Measurements from ENCODE around the gene MITF. TPM values are rescaled to one million over a fixed set of nuclear protein-coding genes. Genes with fewer than 3 reads are reported as not detected.

MITF gene
- polyA plus RNA-seq, 1 of the 3 experiments (the other 2 are of a cell fraction), result 1.7 TPM

DNA sequence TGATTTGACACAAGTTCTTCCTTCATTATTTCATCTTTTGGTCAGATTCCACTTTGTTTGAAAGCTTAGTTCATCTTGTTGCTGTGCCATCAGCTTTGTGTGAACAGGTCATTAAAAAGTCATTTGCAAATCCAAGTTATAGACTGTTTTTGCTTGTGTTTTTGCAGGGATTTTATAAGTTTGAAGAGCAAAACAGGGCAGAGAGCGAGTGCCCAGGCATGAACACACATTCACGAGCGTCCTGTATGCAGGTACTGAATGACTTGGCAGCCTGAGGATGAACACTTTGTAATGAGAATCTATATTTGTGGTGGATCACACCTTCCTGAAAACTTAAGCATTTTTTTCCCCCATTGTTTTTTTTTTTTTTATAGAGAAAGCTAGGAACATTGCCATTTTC, 199.7 kb downstream of the MITF start:
- ChIA-PET CTCF (interaction anchor here (1.0 to 1.3 kb wide), 4 partner anchors 9 to 248 kb away, joined by 3 to 5 read pairs (median 4); no protein-coding TSS in a partner anchor), POLR2A (no interaction called here)
- WGBS (ENCODE audit: low lambda C conversion rate), result 94% methylated on average over 3 of the region's 3 CpGs

GRCh38 chr3:69941037-69941436, 201.8 kb downstream of the MITF start:
- CTCF ChIA-PET, result no interaction called here
- H3K9me2 ChIP-seq, result no peaks in the 10 kb centered on the region
- POLR2A ChIA-PET, result no interaction called here
- no peak overlapping the region for H2AFZ ChIP-seq (ENCODE audit: low read depth)
- no peaks in the 10 kb centered on the region for H4K20me1 ChIP-seq (ENCODE audit: insufficient read depth)
- no peak overlapping the region for H3K4me2 ChIP-seq
- 67% methylated on average over 3 of the region's 3 CpGs for WGBS (ENCODE audit: low lambda C conversion rate)
- no peak overlapping the region for H3K4me3 ChIP-seq (ENCODE audit: low read depth in 2 of 2, low read length in 1 of 2)
- H3K27me3 ChIP-seq (ENCODE audit: insufficient read depth), result no peaks in the 10 kb centered on the region
- no peaks in the 10 kb centered on the region for H3F3A ChIP-seq (replicated peaks; ENCODE audit: insufficient read depth)
- no peaks in the 10 kb centered on the region for H3K9me3 ChIP-seq
- no peaks in the 10 kb centered on the region for H3K4me1 ChIP-seq (ENCODE audit: control insufficient read depth in 1 of 2, insufficient read depth in 2 of 2, low read depth in 1 of 2, low read length in 1 of 2)
- no peaks in the 10 kb centered on the region for H3K36me3 ChIP-seq (replicated peaks in 1 of 2; ENCODE audit: control insufficient read depth in 1 of 2, insufficient read depth in 2 of 2, low read length in 1 of 2)
- DNase-seq, result no peak
- H3K79me2 ChIP-seq (ENCODE audit: insufficient read depth), result no peaks in the 10 kb centered on the region
- no peak overlapping the region for H3K27ac ChIP-seq (ENCODE audit: low read depth in 2 of 2, low read length in 1 of 2)
- H3K9ac ChIP-seq, result no peak overlapping the region
- TF ChIP-seq NRF1 (IDR thresholded peaks at IDR 0.05; ENCODE audit: low read depth, low read length), result no peak
- no peak for TF ChIP-seq FOXM1 (IDR thresholded peaks at IDR 0.05; ENCODE audit: low read depth)
- TF ChIP-seq POLR2AphosphoS5 (IDR thresholded peaks at IDR 0.05; ENCODE audit: low read depth, low read length), result no peak
- no peak for TF ChIP-seq FOXJ3 (CRISPR knock-in tag; IDR thresholded peaks at IDR 0.05)
- no peak for TF ChIP-seq NFIC (IDR thresholded peaks at IDR 0.05; ENCODE audit: borderline replicate concordance)
- no peak for TF ChIP-seq EP300 (IDR thresholded peaks at IDR 0.05; ENCODE audit: borderline replicate concordance in 1 of 2, low read depth in 1 of 2, low read length in 1 of 2)
- no peak for TF ChIP-seq TEAD4 (IDR thresholded peaks at IDR 0.05; ENCODE audit: borderline replicate concordance, insufficient read depth)
- no peak for TF ChIP-seq RCOR1 (IDR thresholded peaks at IDR 0.05; ENCODE audit: low read length)
- no peak for TF ChIP-seq ELF1 (IDR thresholded peaks at IDR 0.05)
- TF ChIP-seq YY1 (IDR thresholded peaks at IDR 0.05; ENCODE audit: low read depth), result no peak
- no peak for TF ChIP-seq GABPA (IDR thresholded peaks at IDR 0.05; ENCODE audit: low read depth)
- no peak for TF ChIP-seq MXI1 (IDR thresholded peaks at IDR 0.05; ENCODE audit: low read depth, low read length)
- TF ChIP-seq ZBTB33 (IDR thresholded peaks at IDR 0.05; ENCODE audit: borderline replicate concordance, low read depth), result no peak

More for the DNA sequence above, 199.7 kb downstream of the MITF start:
- H3K79me2 ChIP-seq (ENCODE audit: insufficient read depth), result no peaks in the 10 kb centered on the region
- H3K4me1 ChIP-seq (ENCODE audit: control insufficient read depth in 1 of 2, insufficient read depth in 2 of 2, low read depth in 1 of 2, low read length in 1 of 2), result no peaks in the 10 kb centered on the region
- no peaks in the 10 kb centered on the region for H3K36me3 ChIP-seq (replicated peaks in 1 of 2; ENCODE audit: control insufficient read depth in 1 of 2, insufficient read depth in 2 of 2, low read length in 1 of 2)
- no peaks in the 10 kb centered on the region for H4K20me1 ChIP-seq (ENCODE audit: insufficient read depth)
- H3K27ac ChIP-seq (ENCODE audit: low read depth in 2 of 2, low read length in 1 of 2), result no peak overlapping the region
- H2AFZ ChIP-seq (ENCODE audit: low read depth), result no peak overlapping the region
- H3K9me3 ChIP-seq, result no peaks in the 10 kb centered on the region
- DNase-seq, result no peak
- no peak overlapping the region for H3K4me2 ChIP-seq
- no peaks in the 10 kb centered on the region for H3K27me3 ChIP-seq (ENCODE audit: insufficient read depth)
- no peaks in the 10 kb centered on the region for H3K9me2 ChIP-seq
- TF ChIP-seq ZBTB33 (IDR thresholded peaks at IDR 0.05; ENCODE audit: borderline replicate concordance, low read depth), result no peak
- no peak for TF ChIP-seq SMC3 (IDR thresholded peaks at IDR 0.05; ENCODE audit: low read depth, low read length)
- TF ChIP-seq RFX5 (IDR thresholded peaks at IDR 0.05; ENCODE audit: low read length), result no peak
- TF ChIP-seq GATA2 (CRISPR knock-in tag; IDR thresholded peaks at IDR 0.05), result no peak
- TF ChIP-seq, protein P1, sequence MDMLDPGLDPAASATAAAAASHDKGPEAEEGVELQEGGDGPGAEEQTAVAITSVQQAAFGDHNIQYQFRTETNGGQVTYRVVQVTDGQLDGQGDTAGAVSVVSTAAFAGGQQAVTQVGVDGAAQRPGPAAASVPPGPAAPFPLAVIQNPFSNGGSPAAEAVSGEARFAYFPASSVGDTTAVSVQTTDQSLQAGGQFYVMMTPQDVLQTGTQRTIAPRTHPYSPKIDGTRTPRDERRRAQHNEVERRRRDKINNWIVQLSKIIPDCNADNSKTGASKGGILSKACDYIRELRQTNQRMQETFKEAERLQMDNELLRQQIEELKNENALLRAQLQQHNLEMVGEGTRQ (IDR thresholded peaks at IDR 0.05; ENCODE audit: borderline replicate concordance, low read depth, low read length), result no peak
- TF ChIP-seq FOSL2 (IDR thresholded peaks at IDR 0.05; ENCODE audit: borderline replicate concordance, low read depth), result no peak
- TF ChIP-seq YY1 (IDR thresholded peaks at IDR 0.05; ENCODE audit: low read depth), result no peak
- TF ChIP-seq RXRA (IDR thresholded peaks at IDR 0.05; ENCODE audit: borderline replicate concordance, low read depth), result no peak
- no peak for TF ChIP-seq RAD21 (IDR thresholded peaks at IDR 0.05; ENCODE audit: low read length)
- TF ChIP-seq CHD2 (IDR thresholded peaks at IDR 0.05; ENCODE audit: low read length, partially characterized antibody), result no peak
- TF ChIP-seq FOXJ3 (CRISPR knock-in tag; IDR thresholded peaks at IDR 0.05), result no peak
- no peak for TF ChIP-seq NRF1 (IDR thresholded peaks at IDR 0.05; ENCODE audit: low read depth, low read length)
- TF ChIP-seq PBX3 (IDR thresholded peaks at IDR 0.05), result no peak
- TF ChIP-seq EP300 (IDR thresholded peaks at IDR 0.05; ENCODE audit: borderline replicate concordance in 1 of 2, low read depth in 1 of 2, low read length in 1 of 2), result no peak
- H3K9ac ChIP-seq, result no peak overlapping the region
- H3F3A ChIP-seq (replicated peaks; ENCODE audit: insufficient read depth), result no peaks in the 10 kb centered on the region
- H3K4me3 ChIP-seq (ENCODE audit: low read depth in 2 of 2, low read length in 1 of 2), result no peak overlapping the region
